PC-9 (cell line): ENCODE results near the gene TRAPPC3L. TPM values are rescaled to one million over a fixed set of nuclear protein-coding genes. Genes with fewer than 3 reads are reported as not detected.

Experiments
- Bru-seq: library from RNA; stranded (reverse); fragments of 400-500 nt; gene quantifications from one replicate; lab custom pipeline; 2021; lab: Mats Ljungman, UMichigan
- BruChase-seq, 2 experiments: library from RNA; stranded (reverse); fragments of 400-500 nt; gene quantifications; one replicate each; lab custom pipeline; 2021; lab: Mats Ljungman, UMichigan
- BruUV-seq: library from RNA; stranded (reverse); fragments of 400-500 nt; replicated peaks from 2 replicates; lab custom pipeline; 2021; lab: Mats Ljungman, UMichigan
- CTCF ChIA-PET: fragments of 300-600 bp; sonication (Branson Sonifier 250); formaldehyde crosslinking; loops from one replicate; lab custom pipeline; 2022; ENCODE audit warnings: antibody characterized with exemption; lab: Charles Lee
- POLR2A ChIA-PET: fragments of 300-600 bp; sonication (Branson Sonifier 250); formaldehyde crosslinking; loops from one replicate; lab custom pipeline; 2022; ENCODE audit warnings: antibody characterized with exemption; ENCODE audit not compliant: unreplicated experiment; lab: Charles Lee
- DNase-seq, 2 experiments: peaks; one replicate each; pipeline versions ENCODE4 v3.0.0 to v3.0.0-alpha.2; 2015 to 2022; ENCODE audit warnings: mixed read lengths in 1 of 2
- H2AFZ ChIP-seq: fragments of 200-600 bp; sonication (generic); 2 replicates; pipeline ENCODE4 v1.8.1; 2017; ENCODE audit warnings: antibody characterized with exemption
- H3F3A ChIP-seq: fragments of 200-600 bp; sonication (generic); 2 replicates; pipeline ENCODE4 v1.8.1; 2017; ENCODE audit warnings: antibody characterized with exemption, mild to moderate bottlenecking, low read depth; ENCODE audit not compliant: insufficient read depth
- H3K27ac ChIP-seq: fragments of 200-600 bp; sonication (generic); 2 replicates; pipeline ENCODE4 v1.6.1; 2016; ENCODE audit warnings: mixed run types
- H3K27me3 ChIP-seq: fragments of 200-600 bp; sonication (generic); 2 replicates; pipeline ENCODE4 v1.6.1; 2016; ENCODE audit warnings: low read depth, mixed run types; ENCODE audit not compliant: insufficient read depth
- H3K36me3 ChIP-seq: fragments of 200-600 bp; sonication (generic); 2 replicates; pipeline ENCODE4 v1.6.1; 2016; ENCODE audit warnings: low read depth, mixed run types
- H3K4me1 ChIP-seq: fragments of 200-600 bp; sonication (generic); replicated peaks from 2 replicates; pipeline ENCODE4 v1.6.1; 2016; ENCODE audit warnings: mixed run types; ENCODE audit not compliant: insufficient read depth
- H3K4me2 ChIP-seq: fragments of 200-600 bp; sonication (generic); 2 replicates; pipeline ENCODE4 v1.6.1; 2017; ENCODE audit warnings: mixed run types
- H3K4me3 ChIP-seq: fragments of 200-600 bp; sonication (generic); 2 replicates; pipeline ENCODE4 v1.6.1; 2016; ENCODE audit warnings: mixed run types
- H3K79me2 ChIP-seq: fragments of 200-600 bp; sonication (generic); 2 replicates; pipeline ENCODE4 v1.6.1; 2017; ENCODE audit warnings: low read depth, mixed run types
- H3K9me2 ChIP-seq: fragments of 200-600 bp; sonication (generic); 2 replicates; pipeline ENCODE4 v1.8.1; 2017; ENCODE audit warnings: mild to moderate bottlenecking; ENCODE audit not compliant: insufficient read depth
- H3K9me3 ChIP-seq: fragments of 200-600 bp; sonication (generic); 2 replicates; pipeline ENCODE4 v1.8.1; 2016; ENCODE audit warnings: low read depth; ENCODE audit not compliant: insufficient read depth
- H4K20me1 ChIP-seq: fragments of 200-600 bp; sonication (generic); 2 replicates; pipeline ENCODE4 v1.8.1; 2017; ENCODE audit not compliant: insufficient read depth
- CTCF ChIP-seq: fragments of 200-600 bp; sonication (generic); conservative IDR thresholded peaks from 2 replicates; pipeline ENCODE4 v1.6.1; 2017; ENCODE audit warnings: mixed run types, antibody characterized with exemption, mild to moderate bottlenecking, moderate library complexity
- EZH2 ChIP-seq: fragments of 200-600 bp; sonication (generic); IDR thresholded peaks from 2 replicates; pipeline ENCODE4 v1.8.0; 2017; ENCODE audit warnings: antibody characterized with exemption, low read depth
- intact Hi-C: fragments of 100-400 bp; cut with micrococcal nuclease; formaldehyde crosslinking; loops from one replicate; pipeline ENCODE4 v1.10.0; 2022; ENCODE audit not compliant: unreplicated experiment
- long read RNA-seq: library from polyadenylated mRNA; stranded (forward); transcript quantifications from one replicate; pipeline ENCODE4 v2.0.0, GENCODE V29; 2022
- total RNA-seq: library from RNA; stranded (reverse); gene quantifications from 2 replicates; pipeline ENCODE4 v1.2.3, GENCODE V29; 2021

Gene TRAPPC3L
- not detected in 2 replicates for total RNA-seq
- percentile 3 among the genes with signal in this experiment for Bru-seq, nascent RNA
- percentile 7 among the genes with signal in this experiment for BruChase-seq, experiment 1, labeled RNA remaining after a 2-hour chase
- not detected for BruChase-seq, experiment 2, labeled RNA remaining after a 6-hour chase
- long read RNA-seq, result 0 reads

- no peak within 1 kb of the TSS for H3K4me3 ChIP-seq
- H2AFZ ChIP-seq, result peak within 1 kb of the TSS; percentile 17; the same call in 1 of the 2 replicates
- CTCF ChIA-PET, result no interaction called here
- no TSS peak for BruUV-seq
- TF ChIP-seq EZH2, result no peak
- no peak for TF ChIP-seq CTCF
- intact Hi-C loops, result no loop called here
- no peaks in the 10 kb centered on the region for H3K36me3 ChIP-seq
- no peaks in the 10 kb centered on the region for H3F3A ChIP-seq
- H3K9me3 ChIP-seq, result no peaks in the 10 kb centered on the region
- DNase-seq, result no peak
- H3K27ac ChIP-seq, result no peak within 1 kb of the TSS
- no peaks in the 10 kb centered on the region for H3K4me1 ChIP-seq
- no peaks in the 10 kb centered on the region for H3K27me3 ChIP-seq
- H4K20me1 ChIP-seq, result no peaks in the 10 kb centered on the region
- POLR2A ChIA-PET, result no interaction called here
- no peak within 1 kb of the TSS for H3K4me2 ChIP-seq
- no peaks in the 10 kb centered on the region for H3K9me2 ChIP-seq
- no peaks in the 10 kb centered on the region for H3K79me2 ChIP-seq
These were observed at the start of gene TRAPPC3L for GRCh38 chr6:116545651-116546050. TRAPPC3L (minus strand) TSS chr6:116545684; CDS start chr6:116545514, 170 bp downstream.

- no TSS peak for BruUV-seq
- no peaks in the 10 kb centered on the region for H4K20me1 ChIP-seq
- no peak overlapping the region for H3K4me2 ChIP-seq
- H3K79me2 ChIP-seq, result no peaks in the 10 kb centered on the region
- TF ChIP-seq EZH2 (no peak), CTCF (no peak)
- H3K9me2 ChIP-seq, result no peaks in the 10 kb centered on the region; the same call in 1 of the 2 replicates
- no peaks in the 10 kb centered on the region for H3K4me1 ChIP-seq
- peaks cover 32% of the 10 kb centered on the region; the same call in 1 of the 2 replicates for H3K36me3 ChIP-seq
- intact Hi-C loops, result no loop called here
- no peak for DNase-seq
- H2AFZ ChIP-seq, result no peak overlapping the region
- no peak overlapping the region for H3K4me3 ChIP-seq
- H3K27me3 ChIP-seq, result no peaks in the 10 kb centered on the region
- ChIA-PET POLR2A (no interaction called here), CTCF (no interaction called here)
- no peak overlapping the region for H3K27ac ChIP-seq
- H3F3A ChIP-seq, result no peaks in the 10 kb centered on the region; the same call in 1 of the 2 replicates
- no peaks in the 10 kb centered on the region for H3K9me3 ChIP-seq
These were observed 49.8 kb upstream of the TRAPPC3L start for GRCh38 chr6:116595247-116595646.

- H4K20me1 ChIP-seq, result 0 out of 2 replicates have a peak, but pooled peaks cover 2% of the 10 kb centered on the region
- no peaks in the 10 kb centered on the region for H3K4me1 ChIP-seq
- no peaks in the 10 kb centered on the region for H3K9me2 ChIP-seq
- H3K4me3 ChIP-seq, result no peak overlapping the region
- H3K9me3 ChIP-seq, result no peaks in the 10 kb centered on the region
- intact Hi-C loops, result no loop called here
- H3K79me2 ChIP-seq, result no peaks in the 10 kb centered on the region
- H3K27ac ChIP-seq, result no peak overlapping the region
- DNase-seq, result no peak
- ChIA-PET CTCF (no interaction called here), POLR2A (no interaction called here)
- H2AFZ ChIP-seq, result no peak overlapping the region
- BruUV-seq, result no TSS peak
- no peak overlapping the region for H3K4me2 ChIP-seq
- no peak for TF ChIP-seq CTCF
- no peak for TF ChIP-seq EZH2
- H3K36me3 ChIP-seq, result peaks cover 43% of the 10 kb centered on the region
- H3F3A ChIP-seq, result no peaks in the 10 kb centered on the region; the same call in 1 of the 2 replicates
- no peaks in the 10 kb centered on the region for H3K27me3 ChIP-seq
These were observed 41.3 kb upstream of the TRAPPC3L start for GRCh38 chr6:116586738-116587137.
